Aorta (tissue), 5 donors: ENCODE results near the gene OR6B3. TPM values are rescaled to one million over a fixed set of nuclear protein-coding genes. Genes with fewer than 3 reads are reported as not detected.

Experiments used
- ATAC-seq: fragments of 200-7000 bp; cut with Tn5 transposase; one replicate; pipeline ENCODE4 v1.9.1; 2022; ENCODE audit warnings: moderate library complexity; ENCODE audit not compliant: low FRiP score
- DNase-seq, 2 donors: peaks; one replicate each; pipeline ENCODE4 v3.0.0-alpha.2; 2020
- H3K27ac ChIP-seq, 2 donors: one replicate each; pipeline ENCODE4 v1.5.1; 2013; ENCODE audit warnings: low read length in 2 of 2, mild to moderate bottlenecking in 2 of 2, moderate library complexity in 2 of 2, control low read depth in 1 of 2, inconsistent platforms in 1 of 2, low read depth in 1 of 2
- H3K27me3 ChIP-seq, 2 donors: one replicate each; pipeline ENCODE4 v1.6.1; 2013; ENCODE audit warnings: control low read depth in 1 of 2, low read length in 1 of 2, mild to moderate bottlenecking in 1 of 2, moderate library complexity in 1 of 2; ENCODE audit not compliant: insufficient read depth in 2 of 2, control insufficient read depth in 1 of 2
- H3K36me3 ChIP-seq, 2 donors: one replicate each; pipeline ENCODE4 v1.6.1; 2013; ENCODE audit warnings: control low read depth in 1 of 2, low read length in 1 of 2, mild to moderate bottlenecking in 1 of 2; ENCODE audit not compliant: insufficient read depth in 2 of 2, control insufficient read depth in 1 of 2
- H3K4me1 ChIP-seq, 2 donors: one replicate each; pipeline ENCODE4 v1.6.1; 2013; ENCODE audit warnings: low read length in 2 of 2, control low read depth in 1 of 2, mild to moderate bottlenecking in 1 of 2, moderate library complexity in 1 of 2; ENCODE audit not compliant: insufficient read depth in 2 of 2, control insufficient read depth in 1 of 2
- H3K4me3 ChIP-seq, 2 donors: one replicate each; pipeline ENCODE4 v1.5.1; 2013; ENCODE audit warnings: low read length in 2 of 2, control low read depth in 1 of 2, mild to moderate bottlenecking in 1 of 2
- H3K9me3 ChIP-seq: one replicate; pipeline ENCODE4 v1.6.1; 2013; ENCODE audit warnings: mild to moderate bottlenecking, low read length; ENCODE audit not compliant: control insufficient read depth
- WGBS, 2 donors: extraction: QIAGEN DNeasy Blood & Tissue Kit; methylation state at CpG; one replicate each; pipeline ENCODE4 v1.1.7; 2013; 5-methylcytosine and 5-hydroxymethylcytosine counted together
- intact Hi-C, 2 donors: fragments of 100-400 bp; cut with DNase I; formaldehyde crosslinking; loops; one replicate each; pipeline versions ENCODE4 v1.14.2 to v1.15.0; 2022
- long read RNA-seq, 2 donors: library from polyadenylated mRNA; unstranded; transcript quantifications; one replicate each; pipeline ENCODE4 v2.0.0, GENCODE V29; 2020 to 2021
- polyA plus RNA-seq, 2 donors: library from polyadenylated mRNA; stranded (reverse); fragments of 200-250 nt; gene quantifications; one replicate each; pipeline ENCODE4 v1.2.3, GENCODE V29; 2013
- total RNA-seq, 2 donors: library from RNA; stranded (reverse); fragmentation: NEBNext Ultra II Directional; extraction: Animal tissue kit (Norgen Biotek cat#: 25700); gene quantifications; one replicate each; pipeline ENCODE4 v1.2.1, GENCODE V29; 2021
- donor health status: healthy with polysubstance abuse.
- donor health status: Bipolar disorder and iron deficiency.
- donor health status: DM: no; HTN: no; CAD: no.
- donor health status: DM: no; HTN: no; CAD: no.
- donor health status: DM: yes; HTN: yes; CAD: no.

The OR6B3 gene
- total RNA-seq (not detected), polyA plus RNA-seq (not detected)
- long read RNA-seq, donor 1, result 0 reads
- long read RNA-seq, donor 2, result 0 reads

DNA sequence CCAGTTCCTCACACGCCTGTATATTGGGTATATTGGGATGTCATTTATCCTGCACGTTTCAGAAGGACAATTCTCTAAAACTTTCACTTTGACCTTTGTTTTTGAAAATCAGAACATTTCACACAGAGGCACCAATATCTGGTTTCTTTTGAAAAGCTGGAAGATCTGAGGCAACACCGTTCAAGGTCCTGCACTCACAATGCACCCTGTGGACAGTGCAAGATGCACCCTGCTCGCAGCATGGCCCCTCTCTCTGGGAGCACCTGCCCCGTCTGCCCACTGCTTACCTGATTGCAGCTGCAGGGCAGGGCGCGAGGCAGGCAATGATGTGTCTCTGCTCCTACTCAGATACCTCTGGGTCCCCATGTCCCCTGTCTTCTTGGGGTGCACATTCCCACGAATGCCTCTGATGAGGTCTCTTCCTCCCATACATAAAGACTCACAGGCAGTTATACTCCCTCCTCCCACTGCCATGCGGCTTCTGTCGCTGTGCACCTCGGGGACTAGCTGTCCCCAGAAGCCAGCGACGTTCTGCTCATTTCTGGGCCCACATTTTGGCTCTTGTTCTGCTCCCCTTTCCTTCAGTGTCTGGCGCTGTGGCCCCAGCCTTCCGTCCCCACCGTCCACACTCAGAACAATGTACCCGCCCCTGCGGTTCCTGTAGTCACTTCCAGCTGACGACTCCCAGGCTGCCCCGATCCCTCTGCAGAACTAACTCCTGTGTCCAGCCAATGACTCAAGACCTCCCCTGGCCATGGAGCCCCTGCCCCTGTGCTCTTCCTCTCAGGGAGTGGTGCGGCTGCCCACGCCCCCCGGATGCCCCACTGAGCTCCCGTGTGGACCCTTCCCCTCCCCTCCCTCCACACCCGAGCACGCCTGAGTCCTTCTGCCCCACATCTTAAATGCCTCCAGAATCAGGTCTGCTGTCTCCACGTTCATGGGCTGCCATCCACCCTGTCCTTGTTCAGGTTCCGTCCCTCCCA is at the start of gene OR6B3:
Gene OR6B3, minus strand, starts transcription at position 349 of the 983 bp plus-strand sequence.
- H3K27me3 ChIP-seq, result no peaks in the 10 kb centered on the region
- no peaks in the 10 kb centered on the region for H3K9me3 ChIP-seq
- H3K4me1 ChIP-seq, result no peaks in the 10 kb centered on the region
- no peak within 1 kb of the TSS for H3K27ac ChIP-seq
- no peaks in the 10 kb centered on the region for H3K36me3 ChIP-seq
- DNase-seq (no peak), ATAC-seq (no peak)
- H3K4me3 ChIP-seq, result no peak within 1 kb of the TSS
- 52 to 57% methylated on average over 28 of the region's 28 CpGs for WGBS, 2 donors
- intact Hi-C loops, result no loop called here

DNA sequence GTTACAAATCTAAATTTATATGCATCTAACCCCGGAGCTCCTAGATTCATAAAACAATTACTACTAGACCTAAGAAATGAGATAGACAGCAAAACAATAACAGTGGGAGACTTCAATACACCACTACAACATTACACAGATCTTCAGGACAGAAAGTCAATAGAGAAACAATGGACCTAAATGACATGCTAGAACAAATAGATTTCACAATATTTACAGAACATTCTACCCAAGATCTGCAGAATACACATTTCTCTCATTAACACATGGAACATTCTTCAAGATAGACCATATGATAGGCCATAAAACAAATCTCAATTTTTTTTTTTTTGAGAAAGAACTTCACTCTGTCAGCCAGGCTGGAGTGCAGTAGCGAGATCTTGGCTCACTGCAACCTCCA is 45.0 kb upstream of the OR6B3 start:
- DNase-seq (no peak), ATAC-seq (no peak)
- intact Hi-C loops, result no loop called here
- no peak overlapping the region for H3K27ac ChIP-seq
- H3K9me3 ChIP-seq, result peaks cover 6% of the 10 kb centered on the region
- H3K36me3 ChIP-seq, result no peaks in the 10 kb centered on the region
- H3K4me3 ChIP-seq, result no peak overlapping the region
- WGBS, 2 donors, result 69 to 75% methylated on average over 2 of the region's 2 CpGs
- no peaks in the 10 kb centered on the region for H3K4me1 ChIP-seq
- H3K27me3 ChIP-seq, result peaks cover 0 to 6% of the 10 kb centered on the region in 2 donors

DNA sequence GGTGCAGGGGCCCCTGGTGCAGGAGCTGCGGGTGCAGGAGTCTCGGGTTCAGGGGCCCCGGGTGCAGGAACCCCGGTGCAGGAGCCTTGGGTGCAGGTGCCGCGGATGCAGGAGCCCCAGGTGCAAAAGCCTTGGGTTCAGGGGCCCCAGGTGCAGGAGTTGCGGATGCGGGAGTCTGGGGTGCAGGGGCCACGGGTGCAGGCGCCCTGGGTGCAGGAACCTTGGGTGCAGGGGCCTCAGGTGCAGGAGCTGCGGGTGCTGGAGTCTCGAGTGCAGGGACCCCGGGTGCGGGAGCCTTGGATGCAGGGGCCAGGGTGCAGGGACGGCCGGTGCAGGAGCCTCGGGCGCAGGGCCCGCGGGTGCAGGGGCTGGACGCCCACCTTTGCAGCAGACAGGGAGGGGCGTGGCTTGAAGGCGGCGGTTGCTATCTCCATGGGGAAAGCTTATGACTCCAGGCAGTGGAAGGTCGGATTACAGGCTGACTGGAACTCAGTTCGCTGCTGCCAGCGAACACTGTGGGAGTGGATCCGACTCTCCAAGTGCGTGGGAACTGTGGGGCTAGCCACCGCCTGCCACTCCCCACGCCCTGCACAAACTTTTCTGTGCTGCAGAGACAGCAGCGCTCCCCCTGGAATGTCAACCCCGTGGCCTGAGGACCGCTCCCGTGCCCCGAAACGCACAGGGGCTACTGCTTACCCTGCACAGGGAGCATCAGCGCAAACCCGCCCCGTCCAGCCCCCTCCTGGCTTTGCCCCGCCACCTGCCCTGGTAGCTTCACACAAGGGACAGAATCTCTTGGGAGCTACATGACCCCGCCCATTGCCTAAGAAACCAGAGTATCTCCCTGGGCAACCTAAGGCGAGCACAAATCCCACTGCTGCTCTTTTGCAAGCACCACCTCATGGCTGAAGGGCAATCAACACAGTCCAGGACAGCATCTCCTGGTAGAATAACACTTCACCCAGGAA is 42.5 kb upstream of the OR6B3 start:
- 3 to 4% methylated on average over 42 to 43 of the region's 43 CpGs for WGBS, 2 donors
- Histone ChIP-seq H3K4me1 (no peaks in the 10 kb centered on the region), H3K4me3 (no peak overlapping the region), H3K27ac (no peak overlapping the region), H3K36me3 (no peaks in the 10 kb centered on the region), H3K27me3 (peaks cover 0 to 6% of the 10 kb centered on the region in 2 donors), H3K9me3 (peaks cover 6% of the 10 kb centered on the region)
- ATAC-seq (no peak), DNase-seq (no peak)
- intact Hi-C loops, result no loop called here

DNA sequence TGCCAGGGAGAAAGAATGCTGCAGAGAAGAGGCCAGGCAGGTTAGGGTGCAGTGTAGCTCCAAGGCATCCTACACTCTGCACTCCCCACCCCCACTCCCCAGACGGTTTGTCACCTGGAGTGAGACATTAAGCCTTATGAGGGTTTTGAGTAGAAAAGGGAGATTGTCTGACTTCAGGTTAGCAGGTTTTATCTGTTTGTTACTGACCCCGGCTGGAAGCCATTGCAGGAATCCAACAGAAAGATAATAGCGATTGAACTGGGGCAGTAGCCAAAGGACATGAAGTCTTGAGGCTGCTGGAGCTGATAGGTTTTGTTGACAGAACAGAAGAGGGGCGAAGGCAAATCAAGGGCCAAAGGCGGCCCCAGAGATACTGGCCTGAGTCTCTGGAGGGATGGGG is 36.0 kb upstream of the OR6B3 start:
- 65 to 67% methylated on average over 5 of the region's 5 CpGs for WGBS, 2 donors
- Histone ChIP-seq H3K27ac (no peak overlapping the region), H3K9me3 (peaks cover 4% of the 10 kb centered on the region), H3K36me3 (no peaks in the 10 kb centered on the region), H3K4me3 (no peak overlapping the region), H3K27me3 (no peaks in the 10 kb centered on the region), H3K4me1 (no peaks in the 10 kb centered on the region)
- ATAC-seq (no peak), DNase-seq (no peak)
- intact Hi-C loops, result no loop called here

DNA sequence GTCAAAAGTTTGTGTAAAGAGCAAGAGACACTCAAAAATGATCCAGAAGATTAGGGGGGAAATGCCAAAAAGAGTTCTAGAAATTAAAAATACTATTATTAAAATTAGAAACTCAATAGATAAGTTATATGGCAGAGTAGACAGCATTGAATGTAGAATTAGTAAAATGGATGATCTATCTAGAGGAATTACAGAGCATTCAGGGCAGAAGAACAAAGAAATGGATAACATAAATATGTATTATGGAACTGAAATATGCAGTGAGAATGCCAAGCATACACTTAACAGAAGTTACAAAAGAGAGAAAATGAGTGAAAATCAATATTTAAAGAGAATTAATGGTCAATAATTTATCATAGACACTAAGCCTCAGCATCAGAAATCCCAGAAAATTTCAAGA is 33.2 kb upstream of the OR6B3 start:
- no peaks in the 10 kb centered on the region for H3K27me3 ChIP-seq
- no peaks in the 10 kb centered on the region for H3K4me1 ChIP-seq
- no peak overlapping the region for H3K4me3 ChIP-seq
- intact Hi-C loops, result no loop called here
- H3K9me3 ChIP-seq, result peaks cover 4% of the 10 kb centered on the region
- H3K27ac ChIP-seq, result no peak overlapping the region
- no peak for DNase-seq
- no peaks in the 10 kb centered on the region for H3K36me3 ChIP-seq
- ATAC-seq, result no peak

DNA sequence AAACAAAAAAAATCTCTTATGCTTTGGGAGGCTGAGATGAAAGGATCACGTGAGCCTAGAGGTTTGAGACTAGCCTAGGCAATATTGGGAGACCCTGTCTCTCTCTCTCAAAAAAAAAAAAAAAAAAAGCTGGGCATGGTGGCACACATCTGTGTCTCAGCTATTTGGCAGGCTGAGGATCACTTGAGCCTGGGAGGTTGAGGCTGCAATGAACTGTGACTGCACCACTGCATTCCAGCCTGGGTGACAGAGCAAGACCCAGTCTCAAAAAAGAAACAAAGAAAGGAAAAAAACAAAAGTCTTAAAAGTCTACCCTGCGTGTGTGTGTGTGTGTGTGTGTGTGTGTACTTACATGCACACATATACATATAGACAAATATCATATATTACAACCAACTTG is 25.3 kb upstream of the OR6B3 start:
- ATAC-seq (no peak), DNase-seq (no peak)
- H3K4me1 ChIP-seq, result no peaks in the 10 kb centered on the region
- H3K27me3 ChIP-seq, result peaks cover 0 to 2% of the 10 kb centered on the region in 2 donors
- H3K4me3 ChIP-seq, result no peak overlapping the region
- peaks cover 7% of the 10 kb centered on the region for H3K9me3 ChIP-seq
- no peak overlapping the region for H3K27ac ChIP-seq
- 48 to 59% methylated on average over 2 of the region's 2 CpGs for WGBS, 2 donors
- intact Hi-C loops, result no loop called here
- H3K36me3 ChIP-seq, result no peaks in the 10 kb centered on the region

DNA sequence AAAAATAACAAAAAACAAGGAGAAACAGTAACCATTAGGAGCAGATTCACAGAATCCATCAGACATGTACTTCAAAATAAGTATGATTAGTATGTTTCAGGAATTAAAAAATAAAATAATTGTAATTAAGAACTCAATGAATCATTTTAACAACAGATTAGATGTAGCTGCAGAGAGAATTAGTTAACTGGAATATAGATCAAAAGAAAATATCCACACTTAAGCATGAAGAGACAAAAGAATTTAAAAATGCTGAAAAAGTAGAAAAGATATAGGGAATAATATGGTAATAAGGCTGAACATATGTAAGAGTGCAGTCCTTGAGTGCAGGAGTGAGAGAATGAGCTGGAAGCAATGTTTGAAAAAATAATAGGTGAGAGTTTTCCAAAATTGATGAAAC is 24.1 kb upstream of the OR6B3 start:
- H3K36me3 ChIP-seq, result no peaks in the 10 kb centered on the region
- no peak for DNase-seq
- no peak overlapping the region for H3K27ac ChIP-seq
- peaks cover 0 to 2% of the 10 kb centered on the region in 2 donors for H3K27me3 ChIP-seq
- no peak overlapping the region for H3K4me3 ChIP-seq
- no peak for ATAC-seq
- peaks cover 8% of the 10 kb centered on the region for H3K9me3 ChIP-seq
- no peaks in the 10 kb centered on the region for H3K4me1 ChIP-seq
- intact Hi-C loops, result no loop called here

DNA sequence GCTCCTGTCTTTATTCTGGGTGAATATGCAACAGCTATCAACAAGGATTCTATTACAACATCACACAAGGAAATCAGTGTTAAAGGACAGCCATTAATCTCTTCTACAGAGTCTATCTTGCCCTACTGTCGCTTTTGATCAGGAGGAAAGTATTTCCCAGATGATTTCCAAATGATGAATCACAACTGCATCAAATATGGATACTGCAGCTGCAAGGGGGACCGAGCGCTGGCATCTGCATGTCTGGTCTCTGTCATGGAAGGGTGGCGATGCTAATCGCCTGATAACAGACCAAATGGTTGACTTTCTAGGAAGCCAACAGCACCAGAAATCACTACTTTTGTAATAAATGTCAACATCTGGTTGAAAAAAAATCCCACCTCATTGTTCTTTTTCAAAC is 21.2 kb upstream of the OR6B3 start:
- 49 to 88% methylated on average over 5 of the region's 5 CpGs for WGBS, 2 donors
- intact Hi-C loops, result no loop called here
- DNase-seq (no peak), ATAC-seq (no peak)
- Histone ChIP-seq H3K4me3 (no peak overlapping the region), H3K4me1 (no peaks in the 10 kb centered on the region), H3K27me3 (peaks cover 0 to 2% of the 10 kb centered on the region in 2 donors), H3K27ac (no peak overlapping the region), H3K36me3 (no peaks in the 10 kb centered on the region), H3K9me3 (peaks cover 6% of the 10 kb centered on the region)
